DMS79 (cell line): Measurements from ENCODE around the gene NCOR1.
"Not testable (repeated sequence)": the region's sequence is repeated elsewhere in the genome, so short reads cannot be mapped to it uniquely, and the experiment has no call there.

Experiments
- DNase-seq: peaks from one replicate; lab custom pipeline; 2025; lab: John Stamatoyannopoulos, UW

The NCOR1 gene

DNA sequence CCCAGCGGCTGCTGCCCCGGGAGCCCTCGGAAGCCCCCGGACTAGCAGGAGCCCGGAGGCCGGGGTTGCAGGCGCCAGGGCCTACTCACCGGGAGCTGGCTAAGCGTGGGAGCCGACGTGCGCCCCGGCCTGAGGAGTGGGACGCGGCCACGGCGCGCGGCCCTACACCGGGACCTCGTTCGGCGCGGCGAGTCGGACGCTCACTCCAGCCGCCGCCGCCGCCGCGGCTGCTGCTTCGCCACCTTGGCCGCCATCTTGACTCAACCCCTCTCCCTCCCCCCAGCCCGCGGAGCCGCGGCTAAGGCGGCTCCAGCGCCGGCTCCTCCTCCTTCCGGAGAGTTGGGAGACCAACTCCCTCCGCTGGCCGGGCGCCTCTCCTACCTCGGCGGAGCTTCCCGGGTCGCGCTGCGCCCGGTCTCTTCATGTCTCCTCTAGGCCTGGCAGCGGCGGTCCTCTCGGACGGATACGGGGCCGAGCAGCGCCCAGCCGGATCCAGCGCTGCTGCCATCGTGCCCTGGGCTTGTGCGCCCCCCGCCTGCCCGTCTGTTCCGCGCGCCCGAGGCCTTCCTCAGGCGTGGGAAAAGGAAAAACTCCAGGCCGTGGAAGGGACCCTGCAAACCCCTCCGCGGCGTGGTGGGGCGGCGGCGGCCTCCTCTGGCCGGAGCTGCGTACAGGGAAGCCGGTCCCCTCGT lies at the start of gene NCOR1:
NCOR1 (minus strand) TSS at position 262 of the 692 bp plus-strand sequence. CDS start 20,965 bp downstream, outside the sequence.
- peak; percentile 56 for DNase-seq

DNA sequence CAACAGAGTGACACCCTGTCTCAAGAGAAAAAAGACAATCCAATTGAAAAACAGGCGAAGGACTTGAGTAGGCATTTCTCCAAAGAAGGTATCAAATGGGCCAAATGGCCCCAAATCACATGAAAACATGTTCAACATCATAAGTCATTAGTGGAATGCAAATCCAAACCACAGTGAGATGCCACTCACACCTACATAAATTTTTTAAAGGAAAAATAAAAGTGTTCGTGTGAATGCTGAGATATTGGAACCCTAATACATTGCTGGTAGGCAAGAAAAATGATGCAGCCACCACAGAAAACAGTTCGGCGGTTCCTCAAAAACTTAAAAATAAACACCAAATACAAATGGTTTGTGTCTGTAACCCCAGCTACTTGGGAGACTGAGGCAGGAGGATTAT lies 46.9 kb upstream of the NCOR1 start:
- no peak for DNase-seq

DNA sequence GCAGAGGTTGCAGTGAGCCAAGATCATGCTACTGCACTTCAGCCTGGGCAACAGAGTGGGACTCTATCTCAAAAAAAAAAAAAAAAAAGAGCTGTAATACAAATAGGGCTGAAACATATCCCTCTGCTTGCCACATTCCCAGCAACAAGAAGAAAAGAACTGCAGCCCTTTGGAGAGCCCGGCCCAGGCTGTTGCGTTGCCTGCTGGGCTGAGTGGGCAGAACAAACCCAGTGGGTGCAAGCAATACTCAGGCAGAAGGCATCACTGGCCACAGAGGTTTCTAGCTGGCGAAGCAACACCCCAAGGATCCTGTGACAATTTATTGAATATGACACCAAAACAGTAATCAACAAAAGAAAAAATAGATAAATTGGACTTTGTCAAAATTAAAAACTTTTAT lies 45.7 kb upstream of the NCOR1 start:
- DNase-seq, result no peak

DNA sequence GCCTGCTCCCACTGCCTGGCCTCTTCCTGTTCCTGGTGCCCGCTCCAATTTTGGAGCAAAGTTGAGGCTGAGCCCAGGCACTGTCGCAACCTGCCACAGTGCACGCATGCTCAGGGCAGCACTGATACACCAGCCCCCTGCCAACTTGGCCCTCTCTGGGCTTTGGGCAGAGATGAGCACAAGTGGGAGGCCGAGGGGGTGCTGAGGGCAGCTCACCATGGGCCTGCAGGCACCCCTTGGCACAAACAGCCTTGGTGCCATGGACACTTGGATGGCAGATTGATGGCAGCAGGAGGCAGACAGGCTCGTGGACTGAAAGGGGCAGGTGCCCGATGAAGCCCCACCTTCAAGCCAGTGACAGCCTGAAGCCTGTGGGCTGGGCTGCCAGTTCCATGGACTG lies 44.6 kb upstream of the NCOR1 start:
- no peak for DNase-seq

DNA sequence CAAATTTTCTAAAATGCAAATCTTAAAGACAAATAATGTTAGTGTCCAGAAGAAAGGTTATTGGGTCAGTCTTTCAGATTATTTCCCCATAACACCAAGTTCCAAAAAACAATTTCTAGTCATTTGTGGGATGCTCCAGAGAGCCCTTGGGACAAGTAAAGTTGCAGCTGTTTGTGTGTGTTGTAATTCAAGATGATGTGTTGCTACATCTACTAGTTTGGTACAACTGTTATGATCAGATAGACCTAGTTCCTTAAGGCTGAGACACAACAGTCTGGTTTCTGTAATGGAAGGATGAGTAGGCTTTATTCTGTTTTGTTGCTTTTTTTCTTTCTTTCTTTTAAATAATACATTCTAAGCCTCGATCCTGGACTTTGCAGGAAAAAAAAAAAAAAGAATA lies 43.6 kb upstream of the NCOR1 start:
- DNase-seq, result no peak

DNA sequence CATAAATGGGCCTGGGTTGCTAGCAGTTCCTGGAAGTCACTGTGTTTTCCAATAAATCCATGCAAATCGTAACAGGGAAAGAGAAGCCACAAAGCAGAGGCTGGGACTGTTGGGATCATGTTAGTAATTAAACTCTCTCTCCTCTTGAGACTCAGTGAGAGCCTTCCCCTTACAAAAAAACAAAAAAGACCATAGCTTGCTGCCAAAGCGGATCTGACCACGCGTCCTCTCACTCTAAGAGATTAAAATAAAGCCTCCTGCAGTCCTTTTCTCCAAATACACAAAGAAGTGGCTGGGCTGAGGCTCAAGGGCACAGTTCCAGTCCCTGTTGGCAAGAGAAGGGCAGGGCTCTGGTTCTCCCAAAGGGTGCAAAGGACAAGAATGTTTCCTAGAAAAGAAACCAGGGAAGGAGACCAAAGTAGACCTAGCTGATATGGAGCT lies 40.2 kb upstream of the NCOR1 start:
- peak; percentile 10 for DNase-seq

DNA sequence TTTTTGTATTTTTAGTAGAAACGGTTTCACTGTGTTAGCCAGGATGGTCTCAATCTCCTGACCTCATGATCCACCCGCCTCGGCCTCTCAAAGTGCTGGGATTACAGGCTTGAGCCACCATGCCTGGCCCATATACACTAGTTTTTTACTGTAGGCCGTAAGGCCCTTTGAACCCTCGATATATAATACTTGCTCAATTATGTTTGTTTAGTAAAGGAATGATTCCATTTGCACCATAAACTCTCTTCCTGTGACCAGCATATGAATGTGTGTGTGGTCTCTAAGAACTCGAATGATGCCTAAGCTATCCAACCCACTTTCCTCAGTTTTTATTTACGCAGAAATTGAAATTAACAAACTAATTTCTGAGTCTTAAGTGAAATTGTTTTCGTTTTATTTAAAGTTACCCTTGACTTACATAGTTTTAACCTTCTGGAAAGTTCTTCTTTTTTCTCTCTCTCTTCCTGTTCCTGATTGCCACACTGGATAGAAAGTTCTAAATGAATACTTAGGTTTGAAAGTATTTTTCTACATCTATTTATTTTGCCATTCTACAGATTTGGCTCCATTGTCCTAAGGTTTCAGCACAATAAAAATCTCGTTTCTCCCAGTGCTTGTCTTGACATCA lies 39.6 kb upstream of the NCOR1 start:
- no peak for DNase-seq

DNA sequence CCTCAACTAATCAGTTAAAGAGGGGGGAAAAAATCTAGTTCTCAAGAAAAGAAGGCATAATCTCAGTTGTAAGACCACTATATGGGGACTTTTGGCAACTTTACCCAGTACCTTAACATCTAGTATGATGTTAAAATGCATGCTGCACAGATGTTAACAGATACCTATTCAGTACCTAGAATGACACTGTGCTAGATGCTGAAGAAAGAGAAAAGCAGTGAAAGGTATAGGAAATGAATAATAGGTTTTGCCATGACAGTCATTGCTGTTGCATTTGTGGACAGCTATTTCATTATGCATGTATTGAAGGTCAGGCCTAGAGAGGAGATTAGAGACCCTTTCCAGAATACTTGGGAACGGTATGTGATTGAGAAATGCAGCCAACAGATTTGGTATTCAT lies 36.2 kb upstream of the NCOR1 start:
- no peak for DNase-seq

DNA sequence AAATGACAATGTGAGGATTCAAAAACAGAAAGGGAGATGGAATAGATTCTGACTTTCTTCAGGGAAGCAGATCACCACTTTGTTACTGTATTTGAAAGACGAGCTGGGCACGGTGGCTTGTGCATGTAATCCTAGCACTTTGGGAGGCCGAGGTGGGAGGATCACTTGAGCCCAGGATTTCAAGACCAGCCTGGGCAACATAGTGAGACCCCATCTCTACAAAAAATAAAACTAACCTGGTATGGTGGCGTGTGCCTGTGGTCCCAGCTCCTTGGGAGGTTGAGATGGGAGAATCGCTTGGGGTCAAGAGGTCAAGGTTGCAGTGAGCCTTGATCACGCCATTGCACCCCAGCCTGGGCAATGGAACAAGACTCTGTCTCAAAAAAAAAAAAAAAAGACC lies 35.7 kb upstream of the NCOR1 start:
- DNase-seq, result no peak

DNA sequence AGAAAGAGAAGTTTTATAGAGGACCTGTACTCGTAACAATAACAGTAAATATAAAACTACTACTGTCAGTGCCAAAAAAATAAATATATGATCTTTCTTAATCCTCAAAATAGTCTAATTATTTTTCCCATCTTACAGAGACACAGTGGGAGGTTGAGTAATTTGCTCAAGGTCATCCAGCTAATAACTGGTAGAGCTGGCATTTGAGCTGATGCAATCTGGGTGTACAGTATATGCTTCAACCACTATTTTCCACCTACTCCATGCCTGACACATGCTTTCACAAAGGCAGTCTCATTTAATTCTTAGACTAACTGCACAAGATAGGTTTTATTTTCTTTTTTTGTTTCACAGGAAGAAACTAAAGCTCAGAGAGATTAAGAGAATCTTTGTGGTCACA lies 35.3 kb upstream of the NCOR1 start:
- no peak for DNase-seq

DNA sequence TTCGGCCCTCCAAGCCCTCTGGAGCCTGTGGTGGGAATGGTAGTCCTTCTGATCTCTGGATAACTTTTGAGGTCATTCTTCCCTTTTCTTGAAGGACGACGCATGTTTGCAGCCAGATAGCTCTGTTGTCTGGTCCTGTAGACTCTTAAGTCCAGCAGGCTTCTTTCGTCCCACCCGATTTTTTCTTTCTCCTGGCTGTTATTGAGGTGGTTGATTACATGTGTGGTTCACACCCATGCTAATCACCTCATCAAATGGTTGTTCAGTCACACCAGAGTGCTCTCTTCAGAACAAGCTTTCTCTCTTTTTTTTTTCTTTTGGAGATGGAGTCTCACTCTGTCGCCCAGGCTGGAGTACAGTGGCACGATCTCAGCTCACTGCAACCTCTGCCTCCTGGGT lies 32.3 kb upstream of the NCOR1 start:
- DNase-seq, result no peak

DNA sequence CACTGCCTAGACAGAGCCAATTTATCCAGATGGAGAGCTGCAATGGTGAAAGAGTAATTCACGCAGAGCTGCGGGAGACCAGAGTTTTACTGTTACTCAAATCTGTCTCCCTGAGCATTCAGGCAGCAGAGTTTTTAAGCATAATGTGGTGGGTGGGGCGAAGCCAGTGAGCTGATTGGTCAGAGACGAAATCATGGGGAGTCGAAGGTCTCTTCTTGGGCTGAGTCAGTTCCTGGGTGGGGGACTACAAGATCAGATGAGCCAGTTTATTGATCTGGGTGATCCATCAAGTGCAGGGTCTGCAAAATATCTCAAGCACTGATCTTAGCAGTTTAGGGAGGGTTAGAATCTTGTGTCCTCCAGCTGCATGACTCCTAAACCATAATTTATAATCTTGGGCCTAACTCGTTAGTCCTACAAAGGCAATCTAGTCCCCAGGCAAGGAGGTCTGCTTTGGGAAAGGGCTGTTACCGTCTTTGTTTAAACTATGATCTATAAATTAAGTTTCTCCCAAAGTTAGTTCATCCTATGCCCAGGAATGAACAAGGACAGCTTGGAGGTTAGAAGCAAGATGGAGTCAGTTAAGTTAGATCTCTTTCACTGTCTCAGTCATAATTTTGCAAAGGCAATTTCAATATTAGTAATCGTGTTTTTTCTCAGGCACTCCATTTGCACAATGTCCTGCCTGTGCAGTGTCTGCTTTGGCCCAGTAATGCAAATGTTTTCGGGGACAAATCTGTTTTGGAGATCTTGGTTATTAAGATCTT lies 28.6 kb upstream of the NCOR1 start:
- DNase-seq, result no peak

DNA sequence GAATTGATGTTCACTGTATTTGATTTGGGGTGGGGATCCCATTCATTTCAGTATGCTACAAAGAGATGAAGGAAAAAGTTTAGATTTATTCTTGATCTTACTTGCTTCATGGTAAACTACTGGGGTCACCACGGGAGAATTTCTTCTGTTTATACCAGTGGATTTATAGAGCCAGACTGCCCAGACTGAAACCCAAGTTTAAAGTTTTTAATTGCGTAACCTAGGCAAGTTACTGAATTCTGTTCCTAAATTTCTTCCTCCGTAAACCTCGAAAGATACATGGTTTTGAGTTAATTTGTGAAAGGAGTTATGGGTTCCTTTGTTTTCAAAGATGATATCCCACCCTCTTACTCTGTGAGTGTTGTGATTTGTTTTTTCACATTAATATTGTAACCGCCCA lies 28.1 kb upstream of the NCOR1 start:
- no peak for DNase-seq

DNA sequence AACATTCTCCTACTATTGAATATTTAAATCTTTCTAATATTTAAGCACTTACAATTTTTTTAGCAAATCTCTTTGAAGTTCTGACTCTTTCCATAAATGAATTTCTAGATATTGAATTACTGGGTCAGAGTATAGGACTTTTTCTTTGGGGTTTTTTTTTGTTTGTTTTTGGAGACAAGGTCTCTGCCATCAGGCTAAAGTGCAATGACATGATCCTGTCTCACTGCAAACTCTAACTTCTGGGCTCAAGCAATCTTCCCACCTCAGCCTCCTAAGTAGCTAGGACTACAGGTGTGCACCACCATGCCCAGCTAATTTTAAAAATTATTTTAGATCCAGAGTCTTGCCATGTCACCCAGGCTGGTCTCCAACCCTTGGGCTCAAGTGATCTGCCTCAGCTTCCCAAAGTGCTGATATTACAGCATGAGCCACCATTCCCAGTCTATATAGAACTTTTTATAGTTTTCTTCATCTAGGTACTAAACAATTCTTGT lies 26.6 kb upstream of the NCOR1 start:
- no peak for DNase-seq

DNA sequence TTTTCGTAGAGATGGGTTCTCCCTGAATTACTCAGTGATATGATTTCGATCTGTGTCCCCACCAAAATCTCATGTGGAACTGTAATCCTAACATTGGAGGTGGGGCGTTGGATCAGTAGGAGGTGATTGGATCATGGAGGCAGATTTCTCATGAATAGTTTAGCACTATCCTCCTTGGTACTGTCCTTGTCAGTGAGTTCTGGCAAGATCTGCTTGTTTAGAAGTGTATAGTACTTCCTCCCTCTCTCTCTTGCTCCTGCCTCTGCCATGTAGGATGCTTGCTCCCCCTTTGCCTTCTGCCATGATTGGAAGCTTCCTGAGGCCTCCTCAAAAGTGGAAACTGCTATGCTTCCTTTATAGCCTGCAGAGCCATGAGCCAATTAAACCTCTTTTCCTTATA lies 24.6 kb upstream of the NCOR1 start:
- DNase-seq, result no peak

DNA sequence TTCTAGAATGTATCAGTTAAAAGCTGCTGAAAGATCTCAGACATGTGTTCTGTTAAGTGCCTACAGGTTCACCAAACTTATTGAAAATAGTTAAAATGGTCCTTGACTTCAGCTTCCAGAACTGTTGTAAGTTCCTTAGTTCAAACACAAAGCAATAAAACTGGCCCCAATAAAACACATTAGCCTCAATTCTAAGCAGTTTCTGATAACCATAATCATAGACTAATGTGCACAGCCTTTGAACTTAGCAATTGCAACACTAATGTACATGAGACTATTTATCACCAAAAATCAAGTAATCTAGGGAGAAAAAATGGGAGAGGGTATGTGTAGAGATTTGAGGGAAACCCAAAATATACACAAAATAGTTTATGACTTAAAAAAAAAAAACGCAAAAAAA lies 17.1 kb upstream of the NCOR1 start:
- DNase-seq, result no peak

DNA sequence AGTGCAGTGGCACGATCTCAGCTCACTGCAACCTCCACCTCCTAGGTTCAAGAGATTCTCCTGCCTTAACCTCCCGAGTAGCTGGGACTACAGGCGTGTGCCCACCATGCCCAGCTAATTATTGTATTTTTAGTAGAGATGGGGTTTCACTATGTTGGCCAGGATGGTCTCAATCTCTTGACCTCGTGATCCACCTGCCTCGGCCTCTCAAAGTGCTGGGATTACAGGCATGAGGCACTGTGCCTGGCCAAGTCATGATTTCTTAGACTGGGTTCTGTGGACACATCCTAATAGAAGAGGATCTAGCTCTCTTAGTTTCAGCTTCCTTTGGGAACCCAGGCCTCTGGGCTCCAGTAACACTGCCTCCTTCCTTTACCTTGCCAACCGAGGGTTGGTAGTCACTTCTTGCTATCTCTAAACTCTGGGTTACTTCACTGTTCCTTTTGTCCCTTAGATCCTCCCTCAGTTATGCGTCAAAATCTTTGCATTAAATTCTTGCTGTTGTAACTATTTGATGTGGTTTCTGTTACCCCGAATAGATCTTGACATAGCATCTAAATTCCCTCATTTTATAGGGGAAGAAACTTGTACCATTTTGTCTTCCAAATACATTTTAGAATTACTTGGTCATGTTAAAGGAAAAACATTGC lies 14.7 kb upstream of the NCOR1 start:
- DNase-seq, result not testable (repeated sequence)

DNA sequence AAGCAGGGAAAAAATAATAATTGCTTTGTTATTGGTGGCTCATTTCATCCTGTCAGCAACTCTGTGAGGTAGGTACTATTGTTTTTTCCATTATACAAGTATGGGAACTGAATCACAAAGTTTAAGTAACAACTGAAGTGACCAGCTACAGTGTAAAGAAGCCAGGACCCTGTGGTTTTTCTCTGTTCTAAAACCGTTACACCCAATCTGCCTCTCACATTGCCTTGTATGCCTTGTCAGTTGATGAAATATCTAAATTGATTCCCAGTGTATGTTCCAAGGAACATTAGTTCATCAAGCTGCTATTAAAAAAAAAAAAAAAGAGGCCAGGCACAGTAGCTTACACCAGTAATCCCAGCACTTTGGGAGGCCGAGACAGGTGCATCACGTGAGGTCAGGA lies 7.1 kb upstream of the NCOR1 start:
- no peak for DNase-seq

DNA sequence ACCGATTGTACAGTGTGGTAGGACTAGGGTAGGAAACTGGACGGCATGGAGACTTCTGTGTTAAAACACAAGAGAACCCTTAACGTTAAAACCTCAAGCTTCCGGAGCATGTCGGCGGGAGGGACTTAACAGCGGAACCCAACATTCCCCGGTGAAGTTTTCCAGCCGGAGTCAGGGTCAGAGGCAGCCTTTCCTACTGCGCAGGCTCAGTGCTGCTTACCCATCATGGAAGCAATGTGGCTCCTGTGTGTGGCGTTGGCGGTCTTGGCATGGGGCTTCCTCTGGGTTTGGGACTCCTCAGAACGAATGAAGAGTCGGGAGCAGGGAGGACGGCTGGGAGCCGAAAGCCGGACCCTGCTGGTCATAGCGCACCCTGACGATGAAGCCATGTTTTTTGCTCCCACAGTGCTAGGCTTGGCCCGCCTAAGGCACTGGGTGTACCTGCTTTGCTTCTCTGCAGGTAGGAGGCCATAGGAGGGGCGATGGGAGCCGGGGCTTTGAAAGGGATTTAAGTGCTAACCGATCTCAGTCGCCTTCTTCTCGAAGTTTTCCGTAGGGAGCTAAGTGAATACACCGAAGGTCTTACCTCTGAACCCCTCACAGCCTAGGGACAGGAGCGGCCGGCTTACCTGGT lies 1.8 kb upstream of the NCOR1 start, which contains the start of gene PIGL:
PIGL (plus strand) TSS at position 209 of the 634 bp plus-strand sequence; CDS start at position 226, 17 bp downstream.
- peak; percentile 81 for DNase-seq

DNA sequence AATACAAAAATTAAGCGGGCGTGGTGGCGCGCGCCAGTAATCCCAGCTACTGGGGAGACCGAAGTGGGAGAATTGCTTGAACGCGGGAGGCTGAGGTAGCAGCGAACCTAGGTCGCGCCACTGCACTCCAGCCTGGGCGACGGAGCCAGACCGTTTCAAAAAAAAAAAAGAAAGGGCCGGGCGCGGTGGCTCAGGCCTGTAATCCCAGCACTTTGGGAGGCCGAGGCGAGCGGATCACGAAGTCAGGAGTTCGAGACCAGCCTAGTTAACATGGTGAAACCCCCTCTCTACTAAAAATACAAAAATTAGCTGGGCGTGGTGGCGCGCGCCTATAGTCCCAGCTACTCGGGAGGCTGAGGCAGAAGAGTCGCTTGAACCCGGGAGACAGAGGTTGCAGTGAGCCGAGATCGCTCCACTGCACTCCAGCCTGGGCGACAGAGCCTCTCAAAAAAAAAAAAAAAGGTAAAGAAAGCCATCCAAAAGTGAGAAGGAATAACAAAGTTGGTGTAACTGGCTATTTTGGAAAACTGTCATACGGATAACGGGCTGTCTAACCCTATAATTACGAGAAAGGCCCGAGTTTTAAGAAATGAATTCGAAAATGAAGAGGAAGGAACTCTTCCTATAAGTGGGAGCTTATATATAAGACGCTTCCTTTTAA lies 1.1 kb upstream of the NCOR1 start:
- DNase-seq, result not testable (repeated sequence)

DNA sequence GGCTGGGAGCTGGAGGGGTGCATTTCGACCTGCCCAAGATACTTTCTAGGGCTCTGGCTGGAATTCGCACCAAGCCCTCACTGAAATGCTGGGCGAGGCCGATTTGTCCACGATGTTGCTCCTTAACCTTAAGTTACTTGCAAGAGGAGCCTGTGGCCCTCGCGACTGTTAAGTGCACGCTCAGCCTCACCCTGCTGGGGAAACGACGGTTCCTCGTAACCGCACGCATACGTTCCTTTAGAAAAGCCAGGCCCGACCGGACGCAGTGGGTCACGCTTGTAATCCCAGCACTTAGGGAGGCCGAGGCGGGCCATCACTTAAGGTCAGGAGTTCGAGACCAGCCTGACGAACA lies 607 bp upstream of the NCOR1 start:
- no peak for DNase-seq

DNA sequence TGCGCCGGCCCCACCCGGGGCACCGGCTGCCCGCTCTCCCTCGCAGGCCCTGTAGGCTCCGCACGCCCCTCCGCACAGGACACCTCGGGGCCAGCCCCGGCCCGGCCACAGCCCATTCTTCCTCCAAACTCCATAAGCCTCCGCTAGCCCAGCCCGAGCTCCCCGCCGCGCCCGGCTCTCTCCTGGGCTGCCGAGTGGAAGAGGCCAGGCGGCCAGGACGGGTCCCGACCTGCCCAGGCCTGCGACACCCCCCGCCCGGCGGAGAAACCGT lies 397 bp downstream of the NCOR1 start:
- DNase-seq, result no peak
